HEK293T (cell line): ENCODE data around the gene INSIG2.

Source experiments
- CTCF ChIA-PET: fragments of 350-600 bp; formaldehyde crosslinking; extraction: SDS; loops from one replicate; lab custom pipeline; 2021; ENCODE audit warnings: antibody characterized with exemption, inconsistent platforms; lab: Yijun Ruan, JAX
- POLR2A ChIA-PET: fragments of 350-600 bp; formaldehyde crosslinking; extraction: SDS; loops from one replicate; lab custom pipeline; 2020; ENCODE audit warnings: antibody characterized with exemption, inconsistent platforms; lab: Yijun Ruan, JAX
- DNase-seq: peaks from one replicate; pipeline ENCODE4 v3.0.0; 2012; ENCODE audit warnings: mixed read lengths; ENCODE audit errors: extremely low spot score
- ARNT ChIP-seq: fragments of 450-650 bp; IDR thresholded peaks from 2 replicates; pipeline ENCODE4 v1.6.1; 2017; ENCODE audit warnings: mild to moderate bottlenecking
- BHLHE40 ChIP-seq: fragments of 450-650 bp; IDR thresholded peaks from 2 replicates; pipeline ENCODE4 v1.6.1; 2016; ENCODE audit warnings: mild to moderate bottlenecking, moderate library complexity, borderline replicate concordance
- CTBP1 ChIP-seq: fragments of 450-650 bp; IDR thresholded peaks from 2 replicates; pipeline ENCODE4 v1.6.1; 2016; ENCODE audit warnings: borderline replicate concordance
- ELF4 ChIP-seq: fragments of 450-650 bp; IDR thresholded peaks from 2 replicates; pipeline ENCODE4 v1.6.1; 2017; ENCODE audit warnings: antibody characterized with exemption
- FOXA1 ChIP-seq: fragments of 450-650 bp; IDR thresholded peaks from 2 replicates; pipeline ENCODE4 v1.6.1; 2016; ENCODE audit warnings: mild to moderate bottlenecking
- FOXK2 ChIP-seq: fragments of 450-650 bp; IDR thresholded peaks from 2 replicates; pipeline ENCODE4 v1.6.1; 2016; ENCODE audit warnings: mild to moderate bottlenecking
- FOXM1 ChIP-seq: fragments of 450-650 bp; IDR thresholded peaks from 2 replicates; pipeline ENCODE4 v1.6.1; 2017; ENCODE audit warnings: mild to moderate bottlenecking, borderline replicate concordance
- HDGF ChIP-seq: fragments of 450-650 bp; IDR thresholded peaks from 2 replicates; pipeline ENCODE4 v1.6.1; 2017; ENCODE audit warnings: antibody characterized with exemption, borderline replicate concordance
- L3MBTL2 ChIP-seq: fragments of 450-650 bp; conservative IDR thresholded peaks from 2 replicates; pipeline ENCODE4 v1.6.1; 2016; ENCODE audit warnings: mild to moderate bottlenecking
- LEF1 ChIP-seq: fragments of 450-650 bp; IDR thresholded peaks from 2 replicates; pipeline ENCODE4 v1.6.1; 2017; ENCODE audit warnings: mild to moderate bottlenecking, borderline replicate concordance
- NFRKB ChIP-seq: fragments of 450-650 bp; IDR thresholded peaks from 2 replicates; pipeline ENCODE4 v1.6.1; 2016; ENCODE audit warnings: mild to moderate bottlenecking, moderate library complexity
- SP1 ChIP-seq: fragments of 450-650 bp; IDR thresholded peaks from 2 replicates; pipeline ENCODE4 v1.6.1; 2017
- SUZ12 ChIP-seq: fragments of 450-650 bp; IDR thresholded peaks from 2 replicates; pipeline ENCODE4 v1.6.1; 2016; ENCODE audit warnings: mild to moderate bottlenecking
- TARDBP ChIP-seq: fragments of 450-650 bp; IDR thresholded peaks from 2 replicates; pipeline ENCODE4 v1.6.1; 2016
- ZNF384 ChIP-seq: fragments of 450-650 bp; IDR thresholded peaks from 2 replicates; pipeline ENCODE4 v1.6.1; 2016
- TF ChIP-seq, protein P1 (sequence below): fragments of 450-650 bp; IDR thresholded peaks from 2 replicates; pipeline ENCODE4 v1.6.1; 2016

The INSIG2 gene

DNA sequence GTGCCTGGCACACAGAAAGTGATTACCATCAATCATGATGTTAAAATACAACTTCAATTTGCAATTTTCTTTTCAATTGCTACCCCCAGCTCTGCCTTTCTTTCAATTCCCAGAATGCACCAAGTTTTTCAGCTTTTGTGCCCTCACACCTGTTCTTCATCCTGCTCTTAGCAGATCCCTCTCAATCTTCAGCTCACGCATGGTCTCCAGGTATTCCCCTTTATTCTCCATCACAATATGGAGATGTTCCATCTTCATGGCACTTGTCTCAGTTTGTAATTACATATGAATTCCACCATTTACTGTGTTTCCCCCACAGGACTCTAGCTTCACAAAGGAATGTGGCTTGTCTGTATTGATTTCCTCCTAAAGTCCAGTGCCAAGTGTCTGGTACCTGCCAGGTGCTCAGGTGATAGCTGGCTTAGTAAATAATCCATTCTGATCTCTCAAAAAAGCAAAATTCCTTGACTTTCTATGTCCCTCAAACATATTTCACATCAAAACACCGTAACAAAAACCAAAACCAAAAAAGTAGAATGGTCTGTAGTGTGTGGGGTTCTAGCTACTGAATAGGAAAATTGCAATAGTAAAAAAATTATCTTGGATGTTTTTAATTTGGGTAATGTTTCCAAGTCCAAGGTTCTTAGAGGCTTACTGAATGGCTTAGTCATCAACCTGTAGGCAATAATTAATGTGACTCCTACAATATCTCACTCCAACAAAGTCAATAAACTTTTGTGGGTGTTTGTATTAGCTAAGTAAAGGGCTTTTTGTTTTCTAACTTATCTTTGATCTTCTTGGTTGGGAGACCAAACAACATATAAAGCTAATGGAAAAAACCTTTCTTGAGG, 2.9 kb upstream of the INSIG2 start:
- POLR2A ChIA-PET: no interaction called here
- CTCF ChIA-PET: interaction anchor here (0.6 kb wide), 1 partner anchor 39 kb away, joined by 3 read pairs; no protein-coding TSS in a partner anchor
- no peak for DNase-seq
- TF ChIP-seq BHLHE40 (no peak), ELF4 (no peak), SP1 (no peak), CTBP1 (no peak), HDGF (no peak), TARDBP (no peak), LEF1 (no peak), ARNT (no peak), FOXA1 (no peak), NFRKB (no peak), L3MBTL2 (no peak)
- TF ChIP-seq, protein P1, sequence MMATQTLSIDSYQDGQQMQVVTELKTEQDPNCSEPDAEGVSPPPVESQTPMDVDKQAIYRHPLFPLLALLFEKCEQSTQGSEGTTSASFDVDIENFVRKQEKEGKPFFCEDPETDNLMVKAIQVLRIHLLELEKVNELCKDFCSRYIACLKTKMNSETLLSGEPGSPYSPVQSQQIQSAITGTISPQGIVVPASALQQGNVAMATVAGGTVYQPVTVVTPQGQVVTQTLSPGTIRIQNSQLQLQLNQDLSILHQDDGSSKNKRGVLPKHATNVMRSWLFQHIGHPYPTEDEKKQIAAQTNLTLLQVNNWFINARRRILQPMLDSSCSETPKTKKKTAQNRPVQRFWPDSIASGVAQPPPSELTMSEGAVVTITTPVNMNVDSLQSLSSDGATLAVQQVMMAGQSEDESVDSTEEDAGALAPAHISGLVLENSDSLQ: no peak

- ChIA-PET CTCF (no interaction called here), POLR2A (no interaction called here)
- no peak for DNase-seq
- TF ChIP-seq L3MBTL2: no peak
- TF ChIP-seq FOXK2: no peak
- TF ChIP-seq, protein P1: no peak
- no peak for TF ChIP-seq ARNT
- no peak for TF ChIP-seq CTBP1
- no peak for TF ChIP-seq BHLHE40
- TF ChIP-seq TARDBP: no peak
- no peak for TF ChIP-seq ELF4
- TF ChIP-seq ZNF384: no peak
- no peak for TF ChIP-seq HDGF
- no peak for TF ChIP-seq LEF1
- TF ChIP-seq SP1: no peak
- TF ChIP-seq FOXA1: no peak
- no peak for TF ChIP-seq NFRKB
- no peak for TF ChIP-seq FOXM1
- TF ChIP-seq SUZ12: no peak
These were observed 2.1 kb upstream of the INSIG2 start for GRCh38 chr2:118086024-118086633.

DNA sequence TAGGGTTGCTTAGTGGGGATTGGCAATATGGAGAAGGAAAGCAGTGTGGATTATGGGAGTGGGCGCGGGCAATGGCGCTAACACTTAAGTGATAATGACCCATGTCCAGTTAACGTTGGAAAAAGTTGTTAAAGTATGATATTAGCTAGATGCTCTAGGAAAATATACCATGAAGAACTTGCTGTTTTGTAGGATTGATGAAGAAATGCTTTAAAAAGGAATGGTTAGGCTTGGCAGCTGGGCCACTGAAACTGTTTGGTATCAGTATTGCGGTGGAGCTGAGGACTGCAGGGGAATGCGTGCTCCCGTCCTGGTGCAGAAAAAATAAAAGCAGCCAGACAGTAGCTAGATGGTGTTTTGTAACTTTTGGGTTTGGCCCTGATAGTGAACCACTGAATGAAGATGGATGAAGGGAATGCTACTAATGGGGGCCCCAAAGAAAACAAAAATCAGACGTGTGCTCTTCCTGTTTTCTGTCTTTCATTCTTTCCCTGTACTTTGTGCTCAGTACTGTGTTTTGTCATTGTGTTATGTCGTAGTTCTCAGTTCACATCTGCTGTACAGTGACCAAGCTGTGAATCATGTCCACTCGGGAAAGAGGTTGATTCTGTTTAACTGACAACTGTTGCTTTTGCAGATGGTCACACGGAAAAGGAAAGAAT, 999 bp downstream of the INSIG2 start:
- ChIA-PET POLR2A (interaction anchor here (0.9 to 2.8 kb wide), 7 partner anchors 11 to 96 kb away, joined by 3 to 14 read pairs (median 5); no protein-coding TSS in a partner anchor), CTCF (interaction anchor here (1.3 kb wide), 1 partner anchor 13 kb away, joined by 6 read pairs; no protein-coding TSS in a partner anchor)
- DNase-seq: peak; percentile 45
- TF ChIP-seq CTBP1 (no peak), SUZ12 (no peak), NFRKB (no peak), SP1 (no peak), FOXM1 (no peak), L3MBTL2 (no peak), TARDBP (no peak), ZNF384 (no peak)
- TF ChIP-seq, protein P1: no peak

DNA sequence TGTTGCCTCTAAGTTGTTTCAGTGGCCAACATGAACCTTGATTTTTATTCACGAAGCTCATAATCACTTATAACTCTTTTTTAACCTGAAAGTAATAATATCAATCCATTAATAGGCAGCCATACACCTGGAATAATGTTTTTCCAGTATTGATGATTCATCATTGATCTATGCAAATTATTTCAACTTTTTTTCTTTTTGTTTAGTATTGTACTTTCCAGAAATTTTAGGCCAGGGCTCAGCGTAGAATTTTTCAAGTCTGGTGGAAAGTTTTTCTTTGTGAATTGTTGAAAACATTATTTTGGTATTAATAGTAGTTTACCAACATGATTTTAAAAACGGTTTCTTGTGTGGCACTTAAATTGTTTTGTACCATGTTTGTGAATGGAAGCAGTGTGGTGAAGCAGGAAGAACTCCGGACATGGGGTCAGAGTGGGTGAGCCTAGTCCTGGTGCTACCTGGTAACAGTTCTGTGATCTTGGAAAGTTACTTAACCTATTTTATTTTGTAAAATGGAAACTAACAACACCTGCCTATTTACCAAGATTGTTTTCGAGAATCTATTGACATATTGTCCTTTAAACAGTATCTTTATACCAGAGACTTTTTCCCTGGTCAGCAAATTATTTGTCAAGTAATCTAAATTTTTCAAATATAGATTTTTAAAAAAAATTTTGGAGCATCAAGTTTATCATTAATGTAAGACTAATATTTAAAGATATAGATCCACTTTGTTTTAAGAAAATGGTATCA, 2.3 kb downstream of the INSIG2 start:
- ChIA-PET CTCF (interaction anchor here (0.7 kb wide), 1 partner anchor 17 kb away, joined by 3 read pairs; no protein-coding TSS in a partner anchor), POLR2A (interaction anchor here (2.8 kb wide), 1 partner anchor 95 kb away, joined by 14 read pairs; no protein-coding TSS in a partner anchor)
- TF ChIP-seq, protein P1: no peak

DNA sequence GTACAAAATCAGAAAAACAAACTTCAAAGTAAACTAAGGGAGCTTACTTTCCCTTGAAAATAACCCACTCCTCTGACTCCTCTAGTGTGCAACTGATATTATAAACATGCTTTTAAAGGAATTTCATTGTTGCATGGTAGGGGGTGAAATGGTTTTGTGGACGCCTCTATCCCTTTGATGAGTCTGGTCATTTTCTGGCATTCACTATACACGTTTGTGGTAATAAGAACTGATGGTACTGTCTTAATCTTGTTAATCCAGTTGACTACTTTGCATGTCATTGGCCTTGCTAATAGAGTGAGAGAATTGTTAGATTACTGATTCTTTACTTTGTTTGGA, 2.8 kb downstream of the INSIG2 start:
- CTCF ChIA-PET: interaction anchor here (0.7 kb wide), 1 partner anchor 18 kb away, joined by 3 read pairs; no protein-coding TSS in a partner anchor
- POLR2A ChIA-PET: no interaction called here

More for the DNA sequence above, 2.3 kb downstream of the INSIG2 start:
- DNase-seq: no peak

More for the DNA sequence above, 2.8 kb downstream of the INSIG2 start:
- TF ChIP-seq FOXA1 (no peak), TARDBP (no peak), ZNF384 (no peak), SP1 (no peak)
- DNase-seq: no peak
